Ovary (tissue), 9 donors: ENCODE data around the gene IRX4. TPM values are rescaled to one million over a fixed set of nuclear protein-coding genes. Genes with fewer than 3 reads are reported as not detected.

ENCODE experiments used
- DNase-seq, 5 donors: peaks; one replicate each; pipeline ENCODE4 v3.0.0-alpha.2; 2019 to 2020
- H3K27ac ChIP-seq, 2 donors: fragments of 200-600 bp; one replicate each; pipeline versions ENCODE4 v1.5.1 to v1.8.0; 2019 to 2022
- H3K27me3 ChIP-seq: fragments of 200-600 bp; one replicate; pipeline ENCODE4 v1.8.0; 2022
- H3K36me3 ChIP-seq: fragments of 200-600 bp; sonication (generic); one replicate; pipeline ENCODE4 v1.5.1; 2019
- H3K4me1 ChIP-seq: one replicate; pipeline ENCODE4 v1.8.1; 2013; ENCODE audit warnings: mild to moderate bottlenecking, moderate library complexity; ENCODE audit not compliant: insufficient read depth
- H3K4me3 ChIP-seq: fragments of 200-600 bp; sonication (generic); one replicate; pipeline ENCODE4 v1.5.1; 2017
- H3K9me3 ChIP-seq, 2 donors: fragments of 200-600 bp in 1 of 2; sonication (generic) in 1 of 2; one replicate each; pipeline versions ENCODE4 v1.5.1 to v1.8.1; 2013 to 2019; ENCODE audit warnings: mild to moderate bottlenecking in 1 of 2, moderate library complexity in 1 of 2
- EP300 ChIP-seq: sonication (generic); formaldehyde crosslinking; IDR thresholded peaks from one replicate; pipeline ENCODE4 v1.6.1; 2017; ENCODE audit warnings: antibody characterized with exemption
- POLR2A ChIP-seq: fragments of 450-650 bp; IDR thresholded peaks from one replicate; pipeline ENCODE4 v1.6.1; 2017; ENCODE audit warnings: antibody characterized with exemption, mild to moderate bottlenecking, moderate library complexity
- WGBS, 3 donors: extraction: QIAGEN DNeasy Blood & Tissue Kit in 1 of 3; methylation state at CpG; one replicate each; pipeline versions ENCODE4 v1.1.5 to v1.1.7; 2013 to 2017; 5-methylcytosine and 5-hydroxymethylcytosine counted together
- intact Hi-C, 4 donors: fragments of 100-400 bp; cut with DNase I; formaldehyde crosslinking; loops; one replicate each; pipeline versions ENCODE4 v1.11.0 to v1.15.1; 2022 to 2023
- polyA plus RNA-seq, 2 donors: library from polyadenylated mRNA; stranded (reverse); fragments of 200-250 nt in 1 of 2; fragments of 350-450 nt in 1 of 2; fragmentation: Illumina TruSeq in 1 of 2; extraction: RNeasy Lipid Tissue Mini Kit (QIAGEN cat#74804) in 1 of 2; gene quantifications; one replicate each; pipeline ENCODE4 v1.2.3, GENCODE V29; 2013 to 2014
- total RNA-seq, 7 donors: library from RNA; depleted of rRNA in 2 of 7; stranded (reverse); fragments of >200 nt in 2 of 7; fragmentation: NEBNext Ultra II Directional in 3 of 7; extraction: Animal tissue kit (Norgen Biotek cat#: 25700) in 3 of 7; gene quantifications; one replicate each; pipeline versions ENCODE4 v1.1.0 to v1.2.4, GENCODE V29; 2016 to 2023
- TF ChIP-seq, protein P1 (sequence below), 3 donors: fragments of 450-650 bp in 2 of 3; fragments of 200-600 bp in 1 of 3; IDR thresholded peaks; one replicate each; pipeline versions ENCODE4 v1.5.1 to v1.8.0; 2016 to 2022; ENCODE audit warnings: antibody characterized with exemption in 3 of 3, mild to moderate bottlenecking in 1 of 3
- donor health status: DM: no; HTN: no; CAD: no; lungs with moderate emphysema.
- donor health status: DM: no; HTN: no; CAD: no.
- donor health status: Bipolar disorder and iron deficiency.
- donor health status: DM: yes; HTN: yes; CAD: no.
- donor health status: DM: no; HTN: no; CAD: no.
- donor health status: DM: yes; HTN: yes; CAD: no.

The IRX4 gene
- total and polyA plus RNA-seq, 9 donors: 0.23 TPM; not detected in 8

- no peak for DNase-seq
- TF ChIP-seq EP300: no peak
- TF ChIP-seq, protein P1, sequence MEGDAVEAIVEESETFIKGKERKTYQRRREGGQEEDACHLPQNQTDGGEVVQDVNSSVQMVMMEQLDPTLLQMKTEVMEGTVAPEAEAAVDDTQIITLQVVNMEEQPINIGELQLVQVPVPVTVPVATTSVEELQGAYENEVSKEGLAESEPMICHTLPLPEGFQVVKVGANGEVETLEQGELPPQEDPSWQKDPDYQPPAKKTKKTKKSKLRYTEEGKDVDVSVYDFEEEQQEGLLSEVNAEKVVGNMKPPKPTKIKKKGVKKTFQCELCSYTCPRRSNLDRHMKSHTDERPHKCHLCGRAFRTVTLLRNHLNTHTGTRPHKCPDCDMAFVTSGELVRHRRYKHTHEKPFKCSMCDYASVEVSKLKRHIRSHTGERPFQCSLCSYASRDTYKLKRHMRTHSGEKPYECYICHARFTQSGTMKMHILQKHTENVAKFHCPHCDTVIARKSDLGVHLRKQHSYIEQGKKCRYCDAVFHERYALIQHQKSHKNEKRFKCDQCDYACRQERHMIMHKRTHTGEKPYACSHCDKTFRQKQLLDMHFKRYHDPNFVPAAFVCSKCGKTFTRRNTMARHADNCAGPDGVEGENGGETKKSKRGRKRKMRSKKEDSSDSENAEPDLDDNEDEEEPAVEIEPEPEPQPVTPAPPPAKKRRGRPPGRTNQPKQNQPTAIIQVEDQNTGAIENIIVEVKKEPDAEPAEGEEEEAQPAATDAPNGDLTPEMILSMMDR (IDR thresholded peaks at IDR 0.05): no peak
- TF ChIP-seq POLR2A: no peak
- Histone ChIP-seq H3K27ac (no peak overlapping the region), H3K4me1 (no peaks in the 10 kb centered on the region), H3K4me3 (no peak overlapping the region), H3K36me3 (no peaks in the 10 kb centered on the region), H3K27me3 (no peaks in the 10 kb centered on the region), H3K9me3 (no peaks in the 10 kb centered on the region)
- intact Hi-C loops: no loop called here
- 36 to 44% (median 39%) methylated on average over 24 to 31 of the region's 31 CpGs for WGBS, 3 donors
Measured at GRCh38 chr5:1840741-1841521, 41.8 kb downstream of the IRX4 start.

GRCh38 chr5:1840071-1840547 lies 42.6 kb downstream of the IRX4 start:
- DNase-seq: no peak
- 79 to 82% (median 81%) methylated on average over 19 to 20 of the region's 20 CpGs for WGBS, 3 donors
- no peaks in the 10 kb centered on the region for H3K36me3 ChIP-seq
- H3K27me3 ChIP-seq: no peaks in the 10 kb centered on the region
- TF ChIP-seq POLR2A (no peak), EP300 (no peak)
- TF ChIP-seq, protein P1 (IDR thresholded peaks at IDR 0.05): no peak
- H3K27ac ChIP-seq: no peak overlapping the region
- H3K4me3 ChIP-seq: no peak overlapping the region
- no peaks in the 10 kb centered on the region for H3K4me1 ChIP-seq
- H3K9me3 ChIP-seq: no peaks in the 10 kb centered on the region
- intact Hi-C loops: no loop called here

DNA sequence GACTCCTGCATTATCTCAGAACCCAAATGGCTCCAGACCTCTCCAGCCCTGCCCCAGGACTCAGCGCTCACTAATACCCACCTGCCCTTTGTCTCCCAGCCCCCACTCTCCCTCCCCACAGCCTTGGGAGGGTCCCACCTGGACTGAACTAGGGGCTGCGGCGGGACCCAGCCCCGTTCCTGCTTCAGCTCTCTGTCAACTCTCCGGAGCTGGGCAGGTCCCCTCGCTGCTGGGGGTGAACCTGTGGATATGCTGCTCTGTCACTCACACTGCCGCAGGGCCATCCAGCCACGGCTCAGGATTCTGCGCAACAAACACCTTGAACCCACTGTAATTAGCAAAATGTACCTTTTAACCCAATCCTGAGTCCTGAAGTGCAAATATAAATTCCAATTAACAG lies 44.7 kb downstream of the IRX4 start:
- WGBS, 3 donors: 73 to 79% (median 74%) methylated on average over 9 of the region's 9 CpGs
- no peak for DNase-seq
- no peaks in the 10 kb centered on the region for H3K4me1 ChIP-seq
- H3K27me3 ChIP-seq: no peaks in the 10 kb centered on the region
- no peaks in the 10 kb centered on the region for H3K9me3 ChIP-seq
- no peak overlapping the region for H3K27ac ChIP-seq
- no peaks in the 10 kb centered on the region for H3K36me3 ChIP-seq
- TF ChIP-seq, protein P1 (IDR thresholded peaks at IDR 0.05): no peak
- TF ChIP-seq EP300 (no peak), POLR2A (no peak)
- intact Hi-C loops: no loop called here
- no peak overlapping the region for H3K4me3 ChIP-seq

DNA sequence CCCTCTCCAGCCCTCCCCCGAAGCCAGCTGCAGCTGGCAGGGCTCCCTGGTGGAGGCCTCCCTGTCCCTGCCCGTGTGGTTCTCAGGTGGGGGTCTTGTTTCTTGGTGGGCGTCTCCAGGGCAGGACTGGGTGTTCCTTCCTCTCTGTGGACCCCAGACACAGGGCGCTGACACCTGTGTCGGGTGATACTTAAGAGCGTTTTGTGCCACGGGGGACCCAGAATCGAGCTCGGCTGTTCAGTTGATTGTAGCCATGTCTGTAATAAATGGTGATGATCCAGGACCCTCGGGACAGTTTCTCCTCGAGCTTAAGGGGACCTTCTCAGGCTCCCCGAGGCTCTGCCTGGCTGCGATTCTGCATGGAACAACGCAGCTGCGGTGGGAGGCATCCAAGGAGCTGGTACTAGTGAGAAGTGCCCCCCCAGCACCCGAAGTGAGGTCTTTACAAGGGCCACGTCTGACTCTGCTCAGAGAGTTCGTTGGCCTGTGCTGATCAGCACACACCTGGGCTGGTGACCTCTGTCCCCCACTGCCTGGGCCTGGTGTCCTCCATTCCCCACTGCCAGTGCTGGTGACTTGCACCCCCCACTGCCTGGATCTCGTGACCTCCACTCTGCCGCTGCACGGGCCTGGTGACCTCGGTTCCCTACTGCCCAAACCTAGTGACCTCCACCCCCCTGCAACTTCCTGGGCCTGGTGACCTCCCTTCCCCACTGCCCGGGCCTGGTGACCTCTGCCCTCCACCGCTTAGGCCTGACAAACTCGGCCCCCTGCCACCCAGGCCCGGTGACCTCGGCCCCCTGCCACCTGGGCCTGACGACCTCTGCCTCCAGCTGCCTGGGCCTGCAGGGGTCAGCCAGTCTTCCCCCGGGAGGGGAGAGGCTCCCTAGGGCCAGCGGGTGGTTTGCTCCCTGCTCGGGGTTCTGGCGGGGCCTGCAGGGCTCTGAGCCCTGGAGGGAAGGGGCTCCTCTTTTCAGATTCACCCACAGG lies 45.5 kb downstream of the IRX4 start:
- Histone ChIP-seq H3K9me3 (no peaks in the 10 kb centered on the region), H3K36me3 (no peaks in the 10 kb centered on the region), H3K4me1 (no peaks in the 10 kb centered on the region), H3K4me3 (no peak overlapping the region), H3K27me3 (no peaks in the 10 kb centered on the region), H3K27ac (no peak overlapping the region)
- DNase-seq: no peak
- intact Hi-C loops: no loop called here
- no peak for TF ChIP-seq EP300
- no peak for TF ChIP-seq POLR2A
- TF ChIP-seq, protein P1 (IDR thresholded peaks at IDR 0.05): no peak
- WGBS, 3 donors: 69 to 72% (median 70%) methylated on average over 28 to 32 of the region's 32 CpGs
